GM20000 (cell line): ENCODE measurements around the gene ZNF70.

Experiments used
- DNase-seq: peaks from one replicate; pipeline ENCODE4 v3.0.0; 2012; ENCODE audit warnings: low spot score
- TF ChIP-seq, protein P1 (sequence below): IDR thresholded peaks from 2 replicates; pipeline ENCODE4 v1.5.1; 2012; ENCODE audit warnings: mild to moderate bottlenecking, control low read depth; ENCODE audit errors: extremely low read depth, missing control alignments

ZNF70 gene

DNA sequence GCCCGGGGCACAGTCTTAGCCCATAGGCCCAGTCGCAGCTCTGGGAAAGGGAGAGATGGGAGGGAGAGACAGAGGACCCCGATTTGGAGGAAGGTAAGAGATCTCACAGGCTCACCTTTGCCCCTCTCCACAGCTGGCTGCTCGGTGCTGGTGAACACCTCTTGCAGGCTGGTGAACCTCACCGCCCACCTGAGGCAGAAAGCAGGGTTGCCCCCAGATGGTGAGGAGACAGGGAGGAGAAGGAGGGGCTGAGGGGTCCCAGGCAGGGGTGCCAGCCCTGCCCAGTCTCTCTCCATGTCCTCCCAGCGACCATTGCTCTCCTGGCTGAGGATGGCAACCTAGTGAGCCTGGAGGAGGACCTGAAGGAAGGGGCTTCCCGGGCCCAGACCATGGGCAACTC is 13.0 kb upstream of the ZNF70 start:
- TF ChIP-seq, protein P1, sequence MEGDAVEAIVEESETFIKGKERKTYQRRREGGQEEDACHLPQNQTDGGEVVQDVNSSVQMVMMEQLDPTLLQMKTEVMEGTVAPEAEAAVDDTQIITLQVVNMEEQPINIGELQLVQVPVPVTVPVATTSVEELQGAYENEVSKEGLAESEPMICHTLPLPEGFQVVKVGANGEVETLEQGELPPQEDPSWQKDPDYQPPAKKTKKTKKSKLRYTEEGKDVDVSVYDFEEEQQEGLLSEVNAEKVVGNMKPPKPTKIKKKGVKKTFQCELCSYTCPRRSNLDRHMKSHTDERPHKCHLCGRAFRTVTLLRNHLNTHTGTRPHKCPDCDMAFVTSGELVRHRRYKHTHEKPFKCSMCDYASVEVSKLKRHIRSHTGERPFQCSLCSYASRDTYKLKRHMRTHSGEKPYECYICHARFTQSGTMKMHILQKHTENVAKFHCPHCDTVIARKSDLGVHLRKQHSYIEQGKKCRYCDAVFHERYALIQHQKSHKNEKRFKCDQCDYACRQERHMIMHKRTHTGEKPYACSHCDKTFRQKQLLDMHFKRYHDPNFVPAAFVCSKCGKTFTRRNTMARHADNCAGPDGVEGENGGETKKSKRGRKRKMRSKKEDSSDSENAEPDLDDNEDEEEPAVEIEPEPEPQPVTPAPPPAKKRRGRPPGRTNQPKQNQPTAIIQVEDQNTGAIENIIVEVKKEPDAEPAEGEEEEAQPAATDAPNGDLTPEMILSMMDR, result no peak
- DNase-seq, result no peak

GRCh38 chr22:23763579-23763945 is 12.7 kb upstream of the ZNF70 start:
- no peak for DNase-seq
- TF ChIP-seq, protein P1, result no peak

GRCh38 chr22:23762842-23763578 is 12.1 kb upstream of the ZNF70 start, which contains the start of gene C22orf15:
Gene C22orf15, plus strand, starts transcription at chr22:23762990. Its CDS starts 317 bp downstream, at chr22:23763307.
- no peak for DNase-seq
- TF ChIP-seq, protein P1, result no peak

DNA sequence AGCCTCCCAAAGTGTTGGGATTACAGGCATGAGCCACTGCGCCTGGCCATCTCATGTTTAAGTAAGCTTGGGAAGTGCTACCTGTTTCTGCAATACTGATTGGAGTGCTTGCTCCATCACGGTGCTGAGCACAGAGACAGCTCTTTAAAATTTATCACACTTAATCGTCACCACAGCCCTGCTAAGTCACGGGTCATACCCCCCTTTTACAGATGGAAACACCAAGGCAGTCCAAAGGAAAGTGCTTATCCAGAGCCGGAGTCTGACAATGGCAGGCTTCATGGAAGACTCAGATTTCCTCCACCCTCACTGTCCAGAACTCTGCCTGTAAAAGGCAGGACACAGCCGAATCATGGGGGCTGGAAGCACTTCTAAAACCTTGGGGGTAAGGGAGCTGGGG is 9.1 kb upstream of the ZNF70 start:
- TF ChIP-seq, protein P1, result no peak
- no peak for DNase-seq

DNA sequence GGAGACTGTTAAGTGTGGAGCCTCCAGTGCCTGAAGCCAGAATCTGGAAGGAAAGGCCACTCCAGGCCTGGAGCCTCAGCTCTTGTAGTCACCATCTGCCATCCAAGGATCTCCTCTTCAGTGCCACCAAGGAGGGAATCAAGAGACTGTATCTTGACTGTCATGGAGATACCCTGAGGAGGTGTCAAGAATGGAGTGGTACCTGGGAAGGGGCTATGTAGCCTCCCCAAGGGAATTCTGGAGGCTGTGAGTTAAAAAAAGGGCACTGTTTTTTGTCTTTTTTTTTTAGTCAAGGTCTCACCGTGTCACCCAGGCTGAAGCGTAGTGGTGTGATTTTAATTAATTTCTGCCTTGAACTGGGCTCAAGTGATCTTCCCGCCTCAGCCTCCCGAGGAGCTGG is 8.7 kb upstream of the ZNF70 start:
- TF ChIP-seq, protein P1, result no peak
- DNase-seq, result no peak

GRCh38 chr22:23756891-23757290 is 6.0 kb upstream of the ZNF70 start:
- TF ChIP-seq, protein P1, result no peak
- DNase-seq, result no peak

- no peak for DNase-seq
- TF ChIP-seq, protein P1, result no peak
Measured at GRCh38 chr22:23755711-23756110, 4.8 kb upstream of the ZNF70 start.
